ENCODE data around the gene SEMA3C.

The SEMA3C gene

GRCh38 chr7:80794631-80795573, 123.9 kb downstream of the SEMA3C start:
- no peak for TF ChIP-seq ZBTB7A (IDR thresholded peaks at IDR 0.05; ENCODE audit: low read depth)
- TF ChIP-seq YY1 (IDR thresholded peaks at IDR 0.05; ENCODE audit: low read depth): no peak
- TF ChIP-seq CEBPB (IDR thresholded peaks at IDR 0.05): no peak
- TF ChIP-seq FOXM1 (IDR thresholded peaks at IDR 0.05; ENCODE audit: borderline replicate concordance, low read depth): no peak
- no peak for TF ChIP-seq MAX (IDR thresholded peaks at IDR 0.05)
- no peak for TF ChIP-seq TAF1 (IDR thresholded peaks at IDR 0.05; ENCODE audit: low read depth)

GRCh38 chr7:80791509-80791929, 127.3 kb downstream of the SEMA3C start:
- TF ChIP-seq EP300 (IDR thresholded peaks at IDR 0.05; ENCODE audit: borderline replicate concordance) (no peak), TCF12 (IDR thresholded peaks at IDR 0.05; ENCODE audit: low read depth) (no peak), REST (IDR thresholded peaks at IDR 0.05; ENCODE audit: low read depth) (no peak), RAD21 (IDR thresholded peaks at IDR 0.05; ENCODE audit: low read depth) (no peak)

GRCh38 chr7:80790877-80791276, 128.0 kb downstream of the SEMA3C start:
- no peak for TF ChIP-seq EGR1 (IDR thresholded peaks at IDR 0.05)
- TF ChIP-seq EP300 (IDR thresholded peaks at IDR 0.05; ENCODE audit: borderline replicate concordance): no peak
- TF ChIP-seq CEBPB (IDR thresholded peaks at IDR 0.05): no peak
- no peak for TF ChIP-seq ZBTB7A (IDR thresholded peaks at IDR 0.05; ENCODE audit: low read depth)
- no peak for TF ChIP-seq USF1 (IDR thresholded peaks at IDR 0.05)
- TF ChIP-seq YY1 (IDR thresholded peaks at IDR 0.05; ENCODE audit: low read depth): no peak
- TF ChIP-seq REST (IDR thresholded peaks at IDR 0.05; ENCODE audit: low read depth): no peak
- no peak for TF ChIP-seq CREB1 (IDR thresholded peaks at IDR 0.05; ENCODE audit: low read depth)
- TF ChIP-seq MAX (IDR thresholded peaks at IDR 0.05): no peak
- TF ChIP-seq TEAD4 (IDR thresholded peaks at IDR 0.05): no peak
- TF ChIP-seq NFIC (IDR thresholded peaks at IDR 0.05): no peak
- no peak for TF ChIP-seq TCF12 (IDR thresholded peaks at IDR 0.05; ENCODE audit: low read depth)
- no peak for TF ChIP-seq TAF1 (IDR thresholded peaks at IDR 0.05; ENCODE audit: low read depth)
- no peak for TF ChIP-seq FOXM1 (IDR thresholded peaks at IDR 0.05; ENCODE audit: borderline replicate concordance, low read depth)
- TF ChIP-seq RAD21 (IDR thresholded peaks at IDR 0.05; ENCODE audit: low read depth): no peak

- no peak for TF ChIP-seq EP300 (IDR thresholded peaks at IDR 0.05; ENCODE audit: borderline replicate concordance)
- TF ChIP-seq TEAD4 (IDR thresholded peaks at IDR 0.05): no peak
- TF ChIP-seq REST (IDR thresholded peaks at IDR 0.05; ENCODE audit: low read depth): no peak
- TF ChIP-seq CEBPB (IDR thresholded peaks at IDR 0.05): no peak
- TF ChIP-seq RAD21 (IDR thresholded peaks at IDR 0.05; ENCODE audit: low read depth): no peak
- TF ChIP-seq NFIC (IDR thresholded peaks at IDR 0.05): no peak
- no peak for TF ChIP-seq YY1 (IDR thresholded peaks at IDR 0.05; ENCODE audit: low read depth)
- no peak for TF ChIP-seq USF1 (IDR thresholded peaks at IDR 0.05)
- no peak for TF ChIP-seq FOXM1 (IDR thresholded peaks at IDR 0.05; ENCODE audit: borderline replicate concordance, low read depth)
- no peak for TF ChIP-seq TCF12 (IDR thresholded peaks at IDR 0.05; ENCODE audit: low read depth)
- no peak for TF ChIP-seq EGR1 (IDR thresholded peaks at IDR 0.05)
- TF ChIP-seq ZBTB7A (IDR thresholded peaks at IDR 0.05; ENCODE audit: low read depth): no peak
- no peak for TF ChIP-seq CREB1 (IDR thresholded peaks at IDR 0.05; ENCODE audit: low read depth)
These were observed 131.1 kb downstream of the SEMA3C start for GRCh38 chr7:80787721-80788120.

Measured in Ishikawa (cell line).